Cerebellar nuclear complex (tissue), 1 donor: ENCODE results near the gene IPO13.
A peak's percentile ranks its signal among the peaks of the same experiment; 100 is the strongest.

Experiments used
- DNase-seq, 2 experiments: peaks; one replicate each; lab custom pipeline; 2025; lab: John Stamatoyannopoulos, UW

Gene IPO13

DNA sequence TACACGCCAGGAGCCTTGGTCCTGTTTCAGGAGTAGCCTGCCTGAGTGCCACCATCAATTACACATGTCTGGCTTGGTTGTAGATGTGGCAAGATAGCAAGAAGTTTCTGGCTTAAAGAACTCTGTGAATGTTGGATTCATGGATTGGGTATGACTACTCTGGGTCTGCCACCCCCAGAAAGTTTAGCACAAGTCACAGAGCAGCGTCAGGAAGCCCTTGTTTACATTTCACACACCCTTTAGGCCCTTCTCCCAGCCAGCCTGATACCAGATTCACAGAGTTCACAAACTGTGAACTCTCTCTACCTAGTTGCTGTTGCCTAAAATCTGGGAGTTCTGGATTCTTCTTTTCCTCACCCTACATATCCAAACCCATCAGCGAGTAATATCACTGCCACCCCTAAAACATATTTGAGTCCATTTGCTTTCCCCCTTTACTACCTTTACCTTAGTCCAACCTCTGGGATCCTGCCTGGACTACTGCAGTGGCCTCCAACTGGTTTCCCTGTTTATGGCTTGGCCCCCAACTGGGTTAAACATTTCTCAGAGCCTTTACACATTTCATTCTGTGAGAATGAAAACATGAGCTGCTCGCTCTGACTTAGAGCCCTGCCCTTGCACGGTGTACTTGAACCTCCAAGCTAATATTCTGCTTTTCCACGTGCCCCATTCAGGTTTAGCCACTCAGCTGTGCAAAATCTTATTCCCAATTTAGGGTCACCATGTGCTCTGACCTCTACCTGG is 40.6 kb downstream of the IPO13 start:
- no peak for DNase-seq

DNA sequence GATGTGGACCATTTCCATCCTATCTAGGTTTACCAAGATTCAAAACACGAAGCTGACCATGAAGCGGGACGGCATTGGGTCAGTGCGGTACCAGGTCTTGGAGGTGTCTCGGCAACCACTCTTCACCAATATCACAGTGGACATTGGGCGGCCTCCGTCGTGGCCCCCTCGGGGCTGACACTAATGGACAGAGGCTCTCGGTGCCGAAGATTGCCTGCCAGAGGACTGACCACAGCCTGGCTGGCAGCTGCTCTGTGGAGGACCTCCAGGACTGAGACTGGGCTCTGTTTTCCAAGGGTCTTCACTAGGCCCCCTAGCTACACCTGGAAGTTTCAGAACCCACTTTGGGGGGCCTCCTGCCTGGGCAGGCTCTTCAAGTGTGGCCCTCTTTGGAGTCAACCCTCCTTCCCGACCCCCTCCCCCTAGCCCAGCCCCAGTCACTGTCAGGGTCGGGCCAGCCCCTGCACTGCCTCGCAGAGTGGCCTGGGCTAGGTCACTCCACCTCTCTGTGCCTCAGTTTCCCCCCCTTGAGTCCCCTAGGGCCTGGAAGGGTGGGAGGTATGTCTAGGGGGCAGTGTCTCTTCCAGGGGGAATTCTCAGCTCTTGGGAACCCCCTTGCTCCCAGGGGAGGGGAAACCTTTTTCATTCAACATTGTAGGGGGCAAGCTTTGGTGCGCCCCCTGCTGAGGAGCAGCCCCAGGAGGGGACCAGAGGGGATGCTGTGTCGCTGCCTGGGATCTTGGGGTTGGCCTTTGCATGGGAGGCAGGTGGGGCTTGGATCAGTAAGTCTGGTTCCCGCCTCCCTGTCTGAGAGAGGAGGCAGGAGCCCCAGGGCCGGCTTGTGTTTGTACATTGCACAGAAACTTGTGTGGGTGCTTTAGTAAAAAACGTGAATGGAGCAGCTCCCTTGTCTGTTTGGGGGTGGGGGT is 43.8 kb downstream of the IPO13 start:
- DNase-seq = no peak

DNA sequence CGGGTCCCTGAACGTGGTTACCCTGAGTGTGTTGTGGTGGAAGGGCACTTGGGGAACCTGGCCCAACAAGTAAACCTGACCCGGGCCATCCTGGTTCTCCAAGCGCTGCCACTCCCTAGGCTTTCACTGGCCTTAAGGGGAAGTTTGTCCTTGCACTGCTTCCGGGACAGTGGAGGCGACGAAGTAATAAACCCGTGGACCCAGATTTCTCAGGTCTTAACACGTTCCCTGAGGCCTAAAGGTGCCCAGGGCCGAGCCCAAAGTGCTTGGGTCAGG is 44.4 kb downstream of the IPO13 start:
- no peak for DNase-seq

DNA sequence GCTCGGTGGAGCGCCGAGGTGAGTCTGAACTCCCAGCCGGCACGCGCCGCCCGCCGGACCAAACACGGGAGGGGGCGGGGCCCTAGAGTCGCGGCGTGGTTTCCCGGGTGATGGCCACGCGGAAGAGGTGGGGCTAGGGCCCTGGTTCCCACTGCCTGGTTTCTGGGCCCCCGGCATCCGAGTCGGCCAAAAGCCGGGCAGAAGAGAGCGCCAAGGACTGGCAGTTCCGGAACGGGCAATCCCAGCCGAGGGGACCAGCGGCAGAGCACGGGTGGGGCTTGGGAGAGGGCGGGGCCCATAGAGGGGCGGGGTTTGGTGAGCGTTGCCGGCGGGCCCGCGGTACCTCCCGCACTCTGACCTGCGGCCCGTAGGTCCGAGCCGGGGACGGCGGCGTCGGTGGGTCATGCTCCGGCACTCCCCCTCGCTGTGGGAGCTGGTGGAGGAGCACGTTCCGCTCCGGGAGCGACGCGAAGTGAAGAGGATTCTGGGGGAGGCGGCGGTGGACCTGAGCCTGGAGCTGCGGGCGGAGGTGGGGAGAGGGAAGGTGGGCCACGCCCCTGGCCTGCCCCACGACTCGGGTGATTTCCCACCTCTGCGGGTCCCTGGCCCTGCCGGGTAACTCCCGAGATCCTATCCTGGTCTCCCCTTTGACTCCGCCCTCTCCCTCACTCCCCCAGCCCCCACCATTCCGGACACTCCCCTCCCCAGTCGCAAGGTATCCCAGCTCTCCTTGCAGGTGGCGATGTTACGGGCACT is 44.9 kb downstream of the IPO13 start, which contains the start of gene CCDC24:
CCDC24 (plus strand) TSS at position 124 of the 756 bp plus-strand sequence; CDS start at position 404, 280 bp downstream.
- DNase-seq = peak in 1 of 2 experiments; percentile 13

DNA sequence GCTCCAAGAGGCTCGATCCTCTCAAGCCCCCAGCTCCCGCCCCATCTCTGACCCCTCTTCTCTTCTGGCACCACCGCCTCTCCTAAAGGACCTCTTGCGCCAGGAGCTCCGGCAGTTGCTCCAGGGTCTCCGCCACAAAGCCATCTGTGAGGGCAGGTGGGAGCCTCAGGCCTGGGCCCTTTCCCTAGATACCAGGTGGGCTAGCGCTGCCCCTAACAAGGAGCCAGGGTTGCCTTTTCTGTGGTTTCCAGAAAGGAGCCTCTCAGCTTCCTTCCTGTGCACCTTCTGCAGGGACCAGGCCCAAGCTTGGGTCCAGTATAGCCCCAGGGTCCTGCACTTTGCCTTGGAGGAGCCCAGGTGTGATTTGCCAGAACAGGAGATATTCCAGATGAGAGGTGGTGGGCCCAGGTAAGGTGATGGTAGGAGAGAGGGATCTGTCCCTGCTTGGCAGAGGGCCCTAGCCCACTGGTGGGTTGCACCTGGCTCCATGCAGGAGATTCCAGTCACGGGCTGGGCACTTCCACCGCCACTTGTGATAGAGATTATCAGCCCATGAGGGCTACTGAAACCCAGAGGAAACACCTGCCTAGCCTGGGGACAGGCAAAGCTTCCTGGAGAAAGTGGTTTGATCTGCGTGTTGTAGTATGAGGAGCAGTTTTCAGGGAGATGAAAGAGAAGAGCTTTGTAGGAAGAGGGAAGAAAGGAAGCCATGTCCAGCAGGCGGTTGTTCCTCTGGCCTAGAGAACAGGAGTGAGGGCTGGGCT is 45.7 kb downstream of the IPO13 start:
- DNase-seq = no peak

DNA sequence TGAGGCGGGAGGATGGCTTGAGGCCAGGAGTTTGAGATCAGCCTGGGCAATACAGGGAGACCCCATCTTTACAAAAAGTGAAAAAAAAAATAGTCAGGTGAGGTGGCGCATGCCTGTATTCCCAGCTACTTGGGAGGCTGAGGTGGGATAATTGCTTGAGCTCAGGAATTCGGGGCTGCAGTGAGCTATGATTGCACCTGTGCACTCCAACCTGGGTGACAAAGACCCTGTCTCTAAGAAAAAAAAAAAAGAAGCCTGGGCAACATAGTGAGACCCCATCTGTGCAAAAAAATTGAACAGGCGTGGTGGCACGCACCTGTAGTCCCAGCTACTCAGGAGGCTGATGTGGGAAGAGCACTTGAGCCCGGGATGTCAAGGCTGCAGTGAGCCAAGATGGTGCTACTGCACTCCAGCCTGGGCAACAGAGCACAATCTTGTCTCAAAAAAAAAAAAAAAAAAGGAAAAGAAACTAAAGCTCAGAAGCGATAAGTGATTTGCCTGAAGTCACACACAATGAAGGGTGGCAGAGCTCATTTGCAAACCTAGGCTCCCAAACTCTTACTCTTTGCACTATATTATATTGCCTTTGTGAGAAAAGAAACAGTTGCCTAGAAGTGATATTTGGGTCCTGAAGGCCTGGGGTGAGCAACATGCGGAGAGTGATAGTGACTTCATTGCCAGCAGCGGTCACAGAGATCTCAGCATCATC is 46.6 kb downstream of the IPO13 start:
- no peak for DNase-seq

DNA sequence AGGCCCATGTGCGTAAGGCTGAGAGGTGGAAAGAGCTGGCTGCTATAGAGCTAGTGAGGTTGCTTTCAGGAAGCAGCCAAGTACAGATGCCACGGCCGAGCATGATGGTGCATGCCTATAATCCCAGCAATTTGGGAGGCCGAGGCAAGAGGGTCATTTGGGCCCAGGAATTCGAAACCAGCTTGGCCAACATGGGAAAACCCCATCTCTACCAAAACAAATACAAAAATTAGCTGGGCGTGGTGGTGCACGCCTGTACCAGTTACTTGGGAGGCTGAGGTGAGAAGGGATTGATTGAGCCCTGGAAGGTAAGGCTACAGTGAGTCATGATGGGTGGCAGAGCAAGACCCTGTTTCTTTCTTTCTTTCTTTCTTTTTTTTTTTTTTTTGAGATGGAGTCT is 47.3 kb downstream of the IPO13 start:
- DNase-seq = no peak

DNA sequence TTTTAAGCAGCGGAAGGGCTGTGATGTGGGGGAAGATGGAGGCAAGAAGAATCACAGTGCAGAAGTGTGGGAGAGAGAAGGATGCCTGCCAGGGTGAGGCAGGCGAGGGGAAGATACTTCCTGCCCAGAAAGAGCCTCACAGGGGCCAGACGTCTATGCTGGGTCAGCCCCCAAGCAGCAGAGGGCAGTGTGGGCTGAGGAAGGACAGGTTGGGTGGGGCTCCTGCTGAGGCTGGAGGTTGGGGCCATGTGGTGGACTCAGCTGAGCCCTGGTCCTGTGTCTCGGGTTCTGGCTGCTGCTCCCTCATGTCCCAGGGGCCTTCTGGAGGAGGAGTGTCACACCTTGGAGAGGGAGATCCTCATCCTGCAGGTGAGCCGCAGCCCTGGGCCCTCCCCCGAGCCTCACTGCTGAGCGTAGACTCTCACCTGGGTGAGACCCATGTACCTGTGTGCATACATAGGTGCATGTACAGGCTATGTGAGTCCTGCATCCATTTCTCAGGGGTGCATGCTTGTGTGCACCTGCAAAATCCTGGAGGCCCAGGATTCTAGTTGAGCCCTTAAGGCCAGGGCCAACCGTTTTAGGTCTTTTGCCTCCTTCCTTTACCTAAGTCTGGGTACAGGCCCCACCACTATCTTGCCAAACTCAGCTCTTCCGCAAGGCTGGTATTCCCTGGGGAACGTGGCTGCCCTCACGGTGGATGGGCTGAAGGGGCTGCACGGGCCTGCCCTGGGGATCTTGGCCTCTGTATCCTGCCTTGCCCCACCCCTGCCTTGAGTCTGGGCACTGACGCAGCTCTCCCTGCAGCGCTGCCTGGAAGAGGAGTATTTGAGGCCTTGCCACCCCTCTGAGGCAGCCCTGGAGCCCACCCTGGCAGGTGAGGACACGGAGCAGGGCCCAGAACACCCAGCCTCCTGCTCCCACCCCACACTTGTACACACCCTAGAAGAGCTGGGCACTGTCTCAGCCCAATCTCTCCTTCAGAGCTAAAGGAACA is 48.3 kb downstream of the IPO13 start:
- DNase-seq = no peak

DNA sequence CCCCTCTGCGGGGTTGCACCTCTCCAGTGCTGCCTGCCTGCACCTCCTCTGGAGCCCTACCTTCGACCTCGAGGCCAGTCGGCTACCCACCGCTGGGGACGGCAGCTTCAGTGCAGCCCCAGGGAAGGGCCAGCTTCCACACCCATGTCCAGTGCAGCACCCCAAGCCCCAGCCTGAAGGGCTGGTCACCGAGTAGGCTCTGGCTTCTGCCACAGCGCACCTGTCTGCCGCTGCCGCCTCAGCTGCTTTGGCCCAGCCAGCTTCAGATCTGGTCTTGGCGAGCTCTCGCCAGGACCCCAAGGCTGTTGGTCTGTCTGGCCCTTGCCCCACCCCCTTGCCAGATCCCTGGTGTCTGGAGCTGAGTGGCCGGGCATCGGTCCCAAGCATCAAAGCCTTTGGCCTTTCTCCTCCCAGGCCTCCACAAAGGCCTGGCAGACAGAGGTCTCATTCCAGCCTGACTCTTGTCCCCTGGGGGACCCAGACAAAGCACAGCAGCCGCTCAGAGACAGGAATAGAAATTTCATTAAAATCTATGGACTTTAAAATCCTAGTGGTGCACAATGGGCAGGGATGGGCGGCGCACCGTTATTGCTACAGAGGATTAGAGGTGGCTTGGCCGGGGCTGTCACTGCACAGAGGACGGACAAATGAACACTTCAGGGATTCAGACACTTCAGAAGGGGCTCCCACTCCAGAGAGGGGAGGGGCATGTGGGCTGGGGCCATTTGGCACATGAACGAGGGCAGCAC is 49.4 kb downstream of the IPO13 start:
- no peak for DNase-seq

DNA sequence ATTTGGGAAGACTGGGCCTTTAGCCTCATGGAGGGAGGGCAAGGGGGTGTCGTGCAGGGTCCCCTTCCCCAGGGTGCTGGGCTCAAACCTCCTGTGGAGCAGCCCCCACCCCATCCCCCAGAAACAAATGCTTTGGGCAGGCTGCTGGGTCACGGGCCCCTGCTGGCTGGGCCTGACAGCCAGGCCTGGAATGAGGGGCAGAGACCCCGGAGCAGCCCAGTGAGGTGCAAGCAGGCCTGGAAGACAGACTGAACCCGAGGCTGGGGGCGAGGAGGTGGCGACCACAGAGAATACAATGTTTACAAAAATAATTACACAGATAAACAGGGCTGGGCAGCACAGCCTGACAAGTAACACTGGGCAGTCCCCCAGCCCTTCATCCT is 50.0 kb downstream of the IPO13 start:
- no peak for DNase-seq

DNA sequence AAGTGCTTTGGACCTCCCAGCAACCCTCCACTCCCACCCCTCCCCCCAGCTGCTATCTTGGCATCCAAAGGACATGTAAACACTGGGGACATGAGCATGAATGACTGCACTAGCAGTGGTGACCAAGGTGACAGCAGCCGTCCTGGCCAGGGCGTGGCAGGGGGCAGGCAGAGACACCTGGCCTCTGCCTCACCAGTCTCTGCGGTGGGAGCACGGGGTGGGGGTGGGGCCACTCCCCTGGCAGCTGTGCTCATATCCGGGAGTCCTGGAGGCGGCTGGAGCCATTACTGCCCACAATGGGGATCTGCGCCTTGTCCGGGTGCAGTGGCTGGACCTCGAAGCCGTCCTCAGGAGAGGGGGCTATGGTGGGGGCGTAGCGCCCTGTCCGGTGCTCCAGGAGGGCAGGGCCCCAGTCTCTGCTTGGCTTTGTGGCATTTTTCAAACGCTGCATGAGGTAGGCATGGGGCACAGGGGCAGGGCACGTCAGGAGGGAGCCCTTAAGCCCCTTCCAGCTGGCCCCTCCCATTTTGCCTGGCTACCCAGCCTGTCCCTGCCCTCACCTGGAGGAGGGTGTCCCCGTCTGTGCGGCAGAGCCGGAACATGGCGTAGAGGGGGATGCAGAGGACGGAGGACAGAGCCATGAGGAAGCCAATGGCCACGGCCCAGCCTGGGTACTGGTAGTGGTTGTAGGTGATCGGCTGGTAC is 50.7 kb downstream of the IPO13 start:
- no peak for DNase-seq

DNA sequence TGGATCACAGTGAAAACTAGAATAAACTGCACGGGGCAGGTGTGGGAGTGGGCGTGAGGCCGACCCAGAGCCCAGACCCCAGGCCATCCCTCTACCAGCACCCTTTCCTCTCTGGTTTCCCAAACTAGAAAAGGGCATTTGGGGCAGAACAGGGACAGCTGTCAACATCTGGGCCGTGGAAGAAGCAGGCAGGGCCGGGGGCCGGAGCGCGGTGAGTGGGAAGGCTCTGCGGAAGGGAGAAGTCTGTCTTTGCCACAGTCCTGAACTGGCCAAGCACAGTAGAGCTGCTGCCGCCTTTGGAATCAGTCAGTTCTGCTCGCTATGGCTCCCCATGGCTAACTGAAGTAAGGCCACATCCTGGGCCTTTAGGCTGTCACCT is 51.2 kb downstream of the IPO13 start:
- no peak for DNase-seq

DNA sequence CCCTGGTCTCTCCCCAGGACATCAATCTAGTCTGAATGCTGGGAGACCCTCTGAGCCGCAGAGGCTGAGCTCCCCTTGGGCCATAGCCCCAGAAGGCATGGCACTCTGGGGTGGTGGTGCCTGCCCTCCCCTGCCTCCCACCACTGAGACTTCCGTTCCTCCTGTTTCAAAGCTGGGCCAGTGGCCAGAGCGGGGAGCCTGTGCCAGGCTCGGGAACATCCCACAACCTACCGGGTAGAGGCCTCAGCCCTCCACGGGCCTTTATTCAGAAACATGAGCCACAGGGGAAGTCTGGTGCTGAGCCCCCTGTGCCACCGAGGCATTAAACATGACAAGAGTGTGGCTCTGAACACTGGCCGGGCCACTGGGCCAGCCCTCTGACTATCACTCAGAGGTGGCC is 52.7 kb downstream of the IPO13 start:
- no peak for DNase-seq

DNA sequence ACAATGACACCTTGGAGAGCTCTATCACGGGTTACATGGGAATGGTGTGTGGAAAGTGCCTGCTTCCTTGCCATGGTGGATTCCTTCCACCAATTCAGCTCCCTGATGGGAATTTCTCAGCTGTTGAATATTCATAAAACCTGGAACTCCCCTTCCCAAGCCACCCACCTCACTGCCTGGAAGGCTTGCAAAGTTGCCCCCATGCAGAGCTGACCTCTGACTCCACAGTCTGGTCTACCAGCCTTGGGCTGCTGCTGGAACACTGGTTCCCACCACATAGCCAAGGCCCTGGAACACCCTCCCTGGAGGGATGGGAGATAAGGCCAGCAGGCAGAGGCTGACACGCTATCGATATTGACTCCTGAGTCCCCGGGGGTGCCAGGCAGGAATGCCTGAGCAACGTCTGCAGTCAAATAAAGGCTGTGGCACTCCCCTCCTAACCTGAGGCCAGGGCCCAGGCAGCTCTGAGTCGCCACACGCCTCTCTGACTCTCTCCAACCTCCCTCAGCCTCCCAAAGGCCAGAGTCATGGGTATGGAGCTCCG is 53.4 kb downstream of the IPO13 start:
- no peak for DNase-seq

DNA sequence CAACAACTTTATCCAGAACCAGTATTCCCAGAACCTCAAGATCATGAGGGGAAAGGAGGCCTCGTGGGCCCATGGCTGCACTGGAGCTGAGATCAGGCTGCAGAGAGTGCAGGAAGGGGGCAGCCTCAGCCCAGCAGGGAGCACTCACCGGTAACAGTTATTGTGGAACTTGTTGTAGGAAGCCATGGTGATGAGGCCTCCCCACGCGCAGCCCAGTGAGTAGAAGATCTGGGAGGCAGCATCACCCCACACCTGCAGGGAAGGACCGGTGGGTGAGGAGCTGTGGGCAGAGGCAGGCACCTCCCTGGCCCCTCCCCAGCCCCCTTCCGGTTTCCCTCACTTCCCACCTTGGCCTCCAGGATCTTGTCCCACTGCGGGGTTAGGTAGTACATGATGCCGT is 55.4 kb downstream of the IPO13 start:
- no peak for DNase-seq

DNA sequence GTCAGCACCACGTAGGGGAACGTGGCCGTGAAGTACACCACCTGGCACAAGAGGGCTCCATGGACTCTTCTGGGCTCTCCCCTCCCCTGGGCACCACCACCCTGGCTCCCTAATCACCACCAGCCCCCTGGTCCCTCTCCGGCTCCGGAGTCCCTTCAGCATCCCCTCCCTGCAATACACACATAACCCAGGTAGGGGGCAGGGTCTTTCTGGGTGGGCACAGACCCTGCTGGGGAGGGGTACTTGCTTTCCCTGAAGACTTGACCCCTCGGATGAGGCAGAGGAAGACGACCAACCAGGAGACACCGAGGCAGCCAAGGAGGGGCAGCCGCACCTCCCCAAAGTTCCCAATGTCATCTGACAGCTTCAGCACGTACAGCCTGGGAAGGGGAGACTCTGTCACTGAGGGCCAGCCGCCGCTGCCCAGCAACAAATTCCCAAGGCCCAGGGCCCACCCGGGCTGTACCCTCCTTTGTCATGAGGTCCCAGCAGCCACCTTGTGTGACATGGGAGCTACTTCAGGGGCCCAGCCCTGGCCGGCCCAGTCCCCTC is 55.9 kb downstream of the IPO13 start:
- DNase-seq = no peak

DNA sequence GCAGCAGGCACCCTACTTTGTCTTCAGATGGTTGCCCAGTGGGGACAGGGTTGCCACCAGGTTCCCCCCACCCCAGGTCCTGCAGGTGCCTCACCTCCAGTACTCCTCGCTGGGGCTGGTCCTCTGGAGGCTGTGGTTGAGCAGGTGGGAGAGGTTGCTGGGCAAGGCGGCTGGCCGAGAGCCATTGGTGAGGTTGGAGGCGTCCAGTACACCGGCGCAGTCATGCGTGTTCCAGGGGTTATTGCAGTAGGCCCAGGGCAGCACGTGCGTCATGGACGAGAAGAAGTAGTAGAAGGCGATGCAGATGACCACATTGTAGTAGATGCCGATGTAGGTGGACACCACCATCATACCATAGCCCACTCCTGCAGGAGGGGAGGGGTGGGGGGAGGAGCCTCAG is 61.5 kb downstream of the IPO13 start:
- no peak for DNase-seq

DNA sequence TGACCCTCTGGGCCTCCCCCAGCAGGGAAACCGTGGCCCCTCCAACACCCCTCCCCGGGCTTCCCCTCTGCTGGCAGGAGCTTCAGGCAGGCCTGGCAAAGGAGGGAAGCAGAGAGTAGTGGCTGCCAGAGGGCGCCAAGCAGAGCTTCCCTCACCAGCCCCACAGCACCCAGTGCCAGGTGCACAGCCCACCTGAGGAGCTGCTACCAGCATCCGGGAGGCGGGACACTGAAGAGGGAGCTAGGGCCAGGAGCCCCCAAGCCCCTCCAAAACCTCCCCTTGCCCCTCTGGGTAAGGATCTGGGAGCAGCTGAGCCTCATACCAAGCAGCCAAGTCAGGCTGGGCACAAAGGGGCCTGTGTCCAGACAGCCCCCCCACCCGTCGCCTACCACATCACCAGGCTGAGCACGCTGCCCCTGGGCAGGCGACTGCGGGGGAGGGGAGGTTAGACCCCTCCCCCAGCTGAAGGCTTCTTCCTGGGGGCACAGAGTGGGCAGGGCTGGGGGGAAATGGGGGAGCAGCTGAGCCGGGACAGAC is 64.3 kb downstream of the IPO13 start:
- DNase-seq = no peak
